Kidney epithelial cell (primary cell): ENCODE data around the gene MLIP. TPM values are rescaled to one million over a fixed set of nuclear protein-coding genes. Genes with fewer than 3 reads are reported as not detected.

ENCODE experiments used
- DNase-seq: peaks from one replicate; pipeline ENCODE4 v3.0.0-alpha.2; 2010; ENCODE audit warnings: low read depth
- H3K27me3 ChIP-seq: 2 replicates; pipeline ENCODE4 v1.6.0; 2011; ENCODE audit warnings: low read length; ENCODE audit not compliant: control insufficient read depth, insufficient read depth
- H3K36me3 ChIP-seq: 2 replicates; pipeline ENCODE4 v1.5.1; 2011; ENCODE audit warnings: low read length; ENCODE audit not compliant: control insufficient read depth, insufficient read depth
- H3K4me3 ChIP-seq: 2 replicates; pipeline ENCODE4 v1.5.1; 2011; ENCODE audit warnings: low read depth, mild to moderate bottlenecking, control low read depth, low read length
- total RNA-seq: library from RNA; depleted of rRNA; stranded (reverse); fragments of >200 nt; gene quantifications from 2 replicates; pipeline ENCODE4 v1.2.3, GENCODE V29; 2015
- TF ChIP-seq, protein P1 (sequence below): IDR thresholded peaks from 2 replicates; pipeline ENCODE4 v1.5.1; 2011; ENCODE audit warnings: mild to moderate bottlenecking, moderate library complexity, low read length, control low read depth, inconsistent platforms; ENCODE audit not compliant: insufficient read depth, poor library complexity, severe bottlenecking

Gene MLIP
- total RNA-seq, 1 donor from 2014 or later, result not detected

DNA sequence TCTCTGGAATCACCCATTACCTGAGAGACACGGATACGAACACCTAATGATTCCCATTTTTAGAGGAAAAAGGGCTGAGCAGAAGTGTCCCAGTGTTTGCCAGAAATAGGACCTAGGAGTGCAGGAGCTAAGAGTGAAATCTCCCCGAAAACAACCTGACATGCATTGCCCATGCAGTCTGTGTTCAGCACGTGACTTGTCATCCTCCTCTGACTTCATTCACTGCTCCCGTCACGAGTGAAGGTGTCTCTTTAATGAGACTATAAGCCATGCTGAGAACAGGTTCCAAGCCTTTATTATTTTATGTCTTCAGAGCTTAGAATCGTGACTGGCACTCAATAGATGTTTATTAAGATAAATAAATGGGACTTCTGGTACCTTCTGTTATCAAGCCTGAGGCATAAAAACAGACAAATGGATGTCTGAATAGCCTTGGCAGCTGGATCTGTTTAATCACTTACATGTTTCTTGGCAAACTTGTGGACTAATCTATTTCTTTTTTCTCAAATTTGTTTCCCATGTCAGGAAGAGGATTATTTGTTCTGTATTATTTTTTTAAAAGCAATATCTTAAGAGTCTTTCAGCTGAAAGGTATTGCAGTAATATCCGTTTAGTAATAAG, 3.7 kb upstream of the MLIP start:
- H3K36me3 ChIP-seq, result no peaks in the 10 kb centered on the region
- no peak for DNase-seq
- H3K27me3 ChIP-seq, result no peaks in the 10 kb centered on the region
- TF ChIP-seq, protein P1, sequence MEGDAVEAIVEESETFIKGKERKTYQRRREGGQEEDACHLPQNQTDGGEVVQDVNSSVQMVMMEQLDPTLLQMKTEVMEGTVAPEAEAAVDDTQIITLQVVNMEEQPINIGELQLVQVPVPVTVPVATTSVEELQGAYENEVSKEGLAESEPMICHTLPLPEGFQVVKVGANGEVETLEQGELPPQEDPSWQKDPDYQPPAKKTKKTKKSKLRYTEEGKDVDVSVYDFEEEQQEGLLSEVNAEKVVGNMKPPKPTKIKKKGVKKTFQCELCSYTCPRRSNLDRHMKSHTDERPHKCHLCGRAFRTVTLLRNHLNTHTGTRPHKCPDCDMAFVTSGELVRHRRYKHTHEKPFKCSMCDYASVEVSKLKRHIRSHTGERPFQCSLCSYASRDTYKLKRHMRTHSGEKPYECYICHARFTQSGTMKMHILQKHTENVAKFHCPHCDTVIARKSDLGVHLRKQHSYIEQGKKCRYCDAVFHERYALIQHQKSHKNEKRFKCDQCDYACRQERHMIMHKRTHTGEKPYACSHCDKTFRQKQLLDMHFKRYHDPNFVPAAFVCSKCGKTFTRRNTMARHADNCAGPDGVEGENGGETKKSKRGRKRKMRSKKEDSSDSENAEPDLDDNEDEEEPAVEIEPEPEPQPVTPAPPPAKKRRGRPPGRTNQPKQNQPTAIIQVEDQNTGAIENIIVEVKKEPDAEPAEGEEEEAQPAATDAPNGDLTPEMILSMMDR, result no peak
- H3K4me3 ChIP-seq, result no peak overlapping the region

- TF ChIP-seq, protein P1, result no peak
- H3K4me3 ChIP-seq, result no peak overlapping the region
- H3K27me3 ChIP-seq, result no peaks in the 10 kb centered on the region
- no peak for DNase-seq
- H3K36me3 ChIP-seq, result no peaks in the 10 kb centered on the region
Observed at GRCh38 chr6:54108271-54108670, 3.0 kb upstream of the MLIP start.

DNA sequence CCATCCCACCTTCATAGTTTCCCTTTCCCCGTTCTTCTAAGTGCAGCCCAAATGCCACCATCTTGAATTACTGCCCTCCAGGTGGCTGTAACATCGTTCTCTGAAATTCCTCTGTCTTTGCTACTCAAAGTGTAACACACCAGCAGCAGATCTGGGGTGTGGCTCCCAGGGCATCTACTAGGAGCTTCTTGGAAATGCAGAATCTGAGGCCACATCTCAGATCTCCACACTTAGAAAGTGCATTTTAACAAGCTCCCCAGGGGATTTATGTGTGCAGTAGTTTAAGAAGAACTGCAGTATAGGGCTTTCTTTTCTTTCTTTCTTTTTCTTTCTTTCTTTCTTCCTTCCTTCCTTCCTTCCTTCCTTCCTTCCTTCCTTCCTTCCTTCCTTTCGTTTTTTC, 1.7 kb upstream of the MLIP start:
- Histone ChIP-seq H3K36me3 (no peaks in the 10 kb centered on the region), H3K27me3 (no peaks in the 10 kb centered on the region), H3K4me3 (no peak overlapping the region)
- TF ChIP-seq, protein P1, result no peak
- DNase-seq, result no peak

DNA sequence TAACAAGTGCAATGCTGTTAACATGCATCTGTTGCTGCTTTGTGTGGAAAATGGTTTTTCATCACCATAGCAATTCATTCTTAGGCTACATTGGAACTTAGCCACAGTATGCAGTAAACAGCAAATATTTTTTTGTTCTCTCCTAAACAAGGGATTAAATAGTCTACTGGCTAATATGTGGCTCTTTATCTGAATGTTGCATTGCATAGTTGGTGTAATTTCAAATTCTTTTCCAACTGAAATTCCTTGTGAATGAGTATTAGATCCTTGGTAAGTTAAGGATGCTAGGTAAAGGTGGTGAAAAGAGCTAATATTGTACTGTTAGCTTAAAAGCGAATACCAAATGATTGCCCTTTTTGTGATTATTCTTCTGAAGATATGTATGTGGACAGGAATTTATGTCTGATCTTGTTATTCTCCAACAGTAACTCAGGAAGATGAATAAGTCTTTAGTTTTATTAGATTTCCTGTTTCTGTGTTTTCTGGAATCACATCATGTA, 958 bp downstream of the MLIP start:
- TF ChIP-seq, protein P1, result no peak
- no peak for DNase-seq

DNA sequence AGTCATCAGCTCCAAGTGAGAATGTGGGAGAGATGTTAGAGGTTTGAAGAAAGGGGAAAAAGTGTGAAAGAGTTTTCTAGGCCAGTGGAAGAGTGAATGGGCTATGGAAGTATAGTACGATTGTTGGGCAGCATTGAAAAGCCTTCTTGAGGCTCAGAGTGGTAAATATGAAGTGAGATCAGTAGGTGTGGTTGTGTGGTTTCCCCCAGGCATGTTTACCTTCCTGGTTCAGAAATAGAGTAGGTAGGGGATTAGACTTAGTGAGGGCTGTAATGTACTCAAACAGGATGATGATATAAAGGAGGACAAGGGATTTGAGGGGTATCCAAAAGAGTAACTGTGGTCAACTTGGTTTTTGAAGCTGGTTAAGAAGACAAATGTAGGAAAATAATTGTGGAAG, 3.7 kb downstream of the MLIP start:
- TF ChIP-seq, protein P1, result no peak
- no peaks in the 10 kb centered on the region for H3K27me3 ChIP-seq
- DNase-seq, result no peak

More for the DNA sequence above, 958 bp downstream of the MLIP start:
- H3K36me3 ChIP-seq, result no peaks in the 10 kb centered on the region
- no peak overlapping the region for H3K4me3 ChIP-seq
- H3K27me3 ChIP-seq, result no peaks in the 10 kb centered on the region

DNA sequence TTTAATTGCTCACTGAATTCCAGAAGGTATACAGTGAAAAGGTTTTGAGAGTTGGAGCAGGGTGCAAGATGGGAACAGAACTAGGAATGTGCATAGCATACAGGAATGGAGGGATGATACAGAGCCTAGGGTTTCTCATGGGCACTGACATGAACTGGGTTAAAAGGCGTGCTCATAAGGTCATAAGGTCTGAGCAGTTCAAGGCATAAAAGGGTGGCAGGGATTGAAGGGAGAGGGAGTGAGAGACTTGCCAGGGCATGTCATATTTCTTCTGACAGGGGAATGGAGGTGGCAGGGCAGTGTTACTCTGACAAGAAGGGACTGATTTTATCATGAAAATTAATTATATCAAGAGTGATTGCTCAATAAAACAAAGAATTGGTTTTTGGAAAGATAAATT, 4.7 kb downstream of the MLIP start:
- no peaks in the 10 kb centered on the region for H3K27me3 ChIP-seq
- no peaks in the 10 kb centered on the region for H3K36me3 ChIP-seq
- no peak overlapping the region for H3K4me3 ChIP-seq
- TF ChIP-seq, protein P1, result no peak
- no peak for DNase-seq

More for the DNA sequence above, 3.7 kb downstream of the MLIP start:
- H3K36me3 ChIP-seq, result no peaks in the 10 kb centered on the region
- H3K4me3 ChIP-seq, result no peak overlapping the region
